Muscle layer of duodenum (tissue), 2 donors: ENCODE data around the gene NFIB.

Source experiments
- H3K27ac ChIP-seq: one replicate; pipeline ENCODE4 v1.7.0; 2013; ENCODE audit warnings: mild to moderate bottlenecking, low read length
- H3K27me3 ChIP-seq: one replicate; pipeline ENCODE4 v1.7.0; 2013; ENCODE audit warnings: low read depth, mild to moderate bottlenecking, control low read depth, low read length
- H3K36me3 ChIP-seq, 2 donors: one replicate each; pipeline ENCODE4 v1.7.0; 2013; ENCODE audit warnings: low read length in 2 of 2, control low read depth in 1 of 2, mild to moderate bottlenecking in 1 of 2; ENCODE audit not compliant: insufficient read depth in 2 of 2, control insufficient read depth in 1 of 2
- H3K4me1 ChIP-seq, 2 donors: one replicate each; pipeline ENCODE4 v1.7.0; 2013; ENCODE audit warnings: low read length in 2 of 2, mild to moderate bottlenecking in 2 of 2, control low read depth in 1 of 2, moderate library complexity in 1 of 2; ENCODE audit not compliant: insufficient read depth in 2 of 2, control insufficient read depth in 1 of 2
- H3K4me3 ChIP-seq, 2 donors: one replicate each; pipeline ENCODE4 v1.7.0; 2013; ENCODE audit warnings: low read length in 2 of 2, low read depth in 1 of 2, mild to moderate bottlenecking in 1 of 2
- H3K9me3 ChIP-seq, 2 donors: one replicate each; pipeline ENCODE4 v1.7.0; 2013; ENCODE audit warnings: low read length in 2 of 2, control low read depth in 1 of 2, mild to moderate bottlenecking in 1 of 2; ENCODE audit not compliant: control insufficient read depth in 1 of 2
- donor health status: healthy.

Gene NFIB

GRCh38 chr9:14133394-14133793, 180.5 kb downstream of the NFIB start:
- H3K27ac ChIP-seq: no peak overlapping the region
- no peaks in the 10 kb centered on the region for H3K36me3 ChIP-seq
- H3K9me3 ChIP-seq: no peaks in the 10 kb centered on the region
- no peaks in the 10 kb centered on the region for H3K27me3 ChIP-seq
- no peak overlapping the region for H3K4me3 ChIP-seq
- H3K4me1 ChIP-seq: peaks cover 0 to 22% of the 10 kb centered on the region in 2 donors

- peaks cover 0 to 20% of the 10 kb centered on the region in 2 donors for H3K4me1 ChIP-seq
- no peaks in the 10 kb centered on the region for H3K9me3 ChIP-seq
- H3K27me3 ChIP-seq: no peaks in the 10 kb centered on the region
- no peak overlapping the region for H3K27ac ChIP-seq
- no peak overlapping the region for H3K4me3 ChIP-seq
- no peaks in the 10 kb centered on the region for H3K36me3 ChIP-seq
These were observed 181.2 kb downstream of the NFIB start for GRCh38 chr9:14132775-14133174.

- Histone ChIP-seq H3K4me3 (no peak overlapping the region), H3K4me1 (peaks cover 0 to 20% of the 10 kb centered on the region in 2 donors), H3K9me3 (no peaks in the 10 kb centered on the region), H3K27me3 (no peaks in the 10 kb centered on the region), H3K36me3 (peaks cover 0 to under 1% of the 10 kb centered on the region in 2 donors), H3K27ac (no peak overlapping the region)
These were observed 182.4 kb downstream of the NFIB start for GRCh38 chr9:14131356-14132088.

GRCh38 chr9:14127656-14128055, 186.3 kb downstream of the NFIB start:
- Histone ChIP-seq H3K36me3 (peaks cover 3 to 8% of the 10 kb centered on the region in 2 donors), H3K9me3 (no peaks in the 10 kb centered on the region), H3K27ac (no peak overlapping the region), H3K4me1 (peaks cover 0 to 7% of the 10 kb centered on the region in 2 donors), H3K27me3 (no peaks in the 10 kb centered on the region), H3K4me3 (no peak overlapping the region)

- no peaks in the 10 kb centered on the region for H3K27me3 ChIP-seq
- no peaks in the 10 kb centered on the region for H3K9me3 ChIP-seq
- H3K27ac ChIP-seq: no peak overlapping the region
- H3K36me3 ChIP-seq: peaks cover 23 to 32% of the 10 kb centered on the region in 2 donors
- H3K4me1 ChIP-seq: peaks cover 0 to 9% of the 10 kb centered on the region in 2 donors
- no peak overlapping the region for H3K4me3 ChIP-seq
These were observed 194.0 kb downstream of the NFIB start for GRCh38 chr9:14119694-14120514.

GRCh38 chr9:14112226-14112625, 201.7 kb downstream of the NFIB start:
- Histone ChIP-seq H3K4me3 (no peak overlapping the region), H3K36me3 (peaks cover 27 to 50% of the 10 kb centered on the region in 2 donors), H3K9me3 (no peaks in the 10 kb centered on the region), H3K4me1 (peaks cover 0 to 3% of the 10 kb centered on the region in 2 donors), H3K27ac (no peak overlapping the region), H3K27me3 (no peaks in the 10 kb centered on the region)

GRCh38 chr9:14111696-14112095, 202.2 kb downstream of the NFIB start:
- Histone ChIP-seq H3K4me1 (peaks cover 0 to 3% of the 10 kb centered on the region in 2 donors), H3K27me3 (no peaks in the 10 kb centered on the region), H3K9me3 (no peaks in the 10 kb centered on the region), H3K27ac (no peak overlapping the region), H3K36me3 (peaks cover 23 to 45% of the 10 kb centered on the region in 2 donors), H3K4me3 (no peak overlapping the region)

GRCh38 chr9:14107977-14108376, 206.0 kb downstream of the NFIB start:
- H3K27me3 ChIP-seq: no peaks in the 10 kb centered on the region

GRCh38 chr9:14107495-14107894, 206.4 kb downstream of the NFIB start:
- H3K9me3 ChIP-seq: no peaks in the 10 kb centered on the region
- peaks cover 0 to 12% of the 10 kb centered on the region in 2 donors for H3K36me3 ChIP-seq
- peaks cover 0 to 10% of the 10 kb centered on the region in 2 donors for H3K4me1 ChIP-seq
- peak overlapping the region; percentile 9 for H3K27ac ChIP-seq
- no peaks in the 10 kb centered on the region for H3K27me3 ChIP-seq
- H3K4me3 ChIP-seq: no peak overlapping the region

More at GRCh38 chr9:14107977-14108376, 206.0 kb downstream of the NFIB start:
- Histone ChIP-seq H3K9me3 (no peaks in the 10 kb centered on the region), H3K4me1 (peaks cover 0 to 5% of the 10 kb centered on the region in 2 donors), H3K36me3 (peaks cover 0 to 17% of the 10 kb centered on the region in 2 donors), H3K4me3 (no peak overlapping the region), H3K27ac (peak overlapping the region; percentile 9)

GRCh38 chr9:14106699-14107098, 207.2 kb downstream of the NFIB start:
- no peak overlapping the region for H3K27ac ChIP-seq
- no peaks in the 10 kb centered on the region for H3K27me3 ChIP-seq
- no peaks in the 10 kb centered on the region for H3K9me3 ChIP-seq
- H3K4me1 ChIP-seq: peaks cover 0 to 10% of the 10 kb centered on the region in 2 donors
- H3K4me3 ChIP-seq: no peak overlapping the region
- H3K36me3 ChIP-seq: peaks cover 3 to 7% of the 10 kb centered on the region in 2 donors

- Histone ChIP-seq H3K27me3 (no peaks in the 10 kb centered on the region), H3K4me3 (no peak overlapping the region), H3K36me3 (peaks cover 0 to 4% of the 10 kb centered on the region in 2 donors), H3K27ac (no peak overlapping the region), H3K4me1 (peaks cover 0 to 7% of the 10 kb centered on the region in 2 donors), H3K9me3 (no peaks in the 10 kb centered on the region)
These were observed 209.4 kb downstream of the NFIB start for GRCh38 chr9:14104496-14104895.
